ENCODE data around the gene HDAC4. TPM values are rescaled to one million over a fixed set of nuclear protein-coding genes. Genes with fewer than 3 reads are reported as not detected.

HDAC4 gene
- total and polyA plus RNA-seq, 2 of the 4 experiments (the other 2 are of a cell fraction), result 4.1 to 7.2 TPM

DNA sequence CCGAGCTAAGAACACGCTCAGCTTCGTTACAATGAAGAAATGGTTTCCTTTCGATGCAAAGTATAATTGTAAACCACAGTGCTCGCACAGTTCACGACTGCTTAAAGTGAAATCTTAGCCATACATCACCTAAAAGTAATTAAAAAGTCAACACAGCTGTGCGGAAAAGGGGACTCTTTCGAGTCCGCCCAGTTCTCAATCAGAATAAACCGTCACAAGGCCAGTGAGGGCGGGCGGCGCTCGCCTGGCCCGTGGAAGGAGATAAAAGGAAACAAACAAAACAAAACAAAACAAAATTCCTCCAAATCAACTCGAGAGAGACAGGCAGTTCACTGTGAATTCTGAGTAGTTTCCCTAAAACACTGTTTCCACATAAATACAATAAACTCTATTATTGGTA lies 352.1 kb downstream of the HDAC4 start:
- dilution Hi-C loops (cut with HindIII; ENCODE audit: low sequenced_read_pairs, unreplicated experiment), result no loop called here
- Histone ChIP-seq H3K27me3 (ENCODE audit: control insufficient read depth, insufficient read depth, low read length) (peaks cover 1% of the 10 kb centered on the region; the same call in 1 of the 2 replicates), H2BK15ac (ENCODE audit: low read depth, low read length) (no peak overlapping the region), H4K5ac (ENCODE audit: low read depth, low read length) (no peak overlapping the region), H3K4me2 (ENCODE audit: low read depth, low read length) (no peak overlapping the region), H2AK5ac (ENCODE audit: low read depth, low read length) (no peak overlapping the region), H3K23ac (ENCODE audit: low read depth, low read length) (no peak overlapping the region), H3K36me3 (ENCODE audit: control insufficient read depth, insufficient read depth, low read length) (peaks cover 28% of the 10 kb centered on the region), H3K9me1 (ENCODE audit: insufficient read depth, low read length) (no peaks in the 10 kb centered on the region), H2BK120ac (ENCODE audit: low read depth, low read length) (no peak overlapping the region), H3K56ac (ENCODE audit: extremely low read depth, insufficient read depth, low read length) (no peak overlapping the region), H3K9ac (ENCODE audit: low read depth, low read length) (no peak overlapping the region), H2BK5ac (ENCODE audit: low read depth, low read length, poor library complexity, severe bottlenecking) (no peak overlapping the region), H3K4me1 (ENCODE audit: control insufficient read depth, insufficient read depth, low read length) (peaks cover 4% of the 10 kb centered on the region), H3K4ac (ENCODE audit: low read depth, low read length) (no peak overlapping the region), H3K79me1 (ENCODE audit: low read depth in 1 of 2, low read length in 2 of 2) (no peaks in the 10 kb centered on the region), H4K8ac (ENCODE audit: low read depth in 2 of 2, low read length in 2 of 2) (no peak overlapping the region), H4K91ac (ENCODE audit: insufficient read depth, low read depth, low read length) (no peak overlapping the region), H3K27ac (ENCODE audit: insufficient read depth, low read length) (no peak overlapping the region), H3K4me3 (ENCODE audit: insufficient read depth, low read depth, low read length) (no peak overlapping the region), H2AFZ (replicated peaks; ENCODE audit: low read length, poor library complexity) (no peak overlapping the region), H2AK9ac (replicated peaks; ENCODE audit: low read depth, low read length, poor library complexity) (peak overlapping the region; percentile 4), H3K18ac (ENCODE audit: low read depth, low read length) (no peak overlapping the region), H3K9me3 (ENCODE audit: control insufficient read depth, insufficient read depth, low read length) (peaks cover 6% of the 10 kb centered on the region; the same call in 1 of the 2 replicates), H2BK20ac (ENCODE audit: low read depth, low read length) (no peak overlapping the region), H3K14ac (replicated peaks; ENCODE audit: low read depth, low read length) (no peak overlapping the region), H4K20me1 (ENCODE audit: insufficient read depth, low read length) (no peaks in the 10 kb centered on the region)
- ATAC-seq (ENCODE audit: low read depth) (no peak), DNase-seq (no peak)
- no CpG with 5 or more reads among the region's 16 CpGs for WGBS, 2 experiments (ENCODE audit: extremely low coverage in 2 of 2, insufficient read length in 1 of 2)
- in situ Hi-C loops (cut with MboI; ENCODE audit: low sequenced_read_pairs), result loop anchor here (25.0 kb wide), 1 partner anchor 1089 kb away; the partner anchor contains the start of genes COPS9 and OTOS
- no peak for TF ChIP-seq RFX5 (IDR thresholded peaks at IDR 0.05; ENCODE audit: low read depth, low read length)
- TF ChIP-seq RAD21 (IDR thresholded peaks at IDR 0.05; ENCODE audit: low read length), result no peak
- no peak for TF ChIP-seq NFE2L2 (IDR thresholded peaks at IDR 0.05; ENCODE audit: low read depth, low read length)
- TF ChIP-seq ELK1 (IDR thresholded peaks at IDR 0.05; ENCODE audit: borderline replicate concordance, low read depth, low read length), result no peak
- TF ChIP-seq MAFK (IDR thresholded peaks at IDR 0.05; ENCODE audit: low read depth, low read length), result no peak
- no peak for TF ChIP-seq CEBPB (IDR thresholded peaks at IDR 0.05; ENCODE audit: low read depth, low read length)
- TF ChIP-seq SMC3 (IDR thresholded peaks at IDR 0.05; ENCODE audit: low read depth, low read length), result no peak
- no peak for TF ChIP-seq MAZ (IDR thresholded peaks at IDR 0.05; ENCODE audit: borderline replicate concordance, low read depth, low read length)
- TF ChIP-seq CHD1 (IDR thresholded peaks at IDR 0.05; ENCODE audit: low read depth, low read length), result no peak
- TF ChIP-seq RCOR1 (IDR thresholded peaks at IDR 0.05; ENCODE audit: insufficient replicate concordance, low read length), result no peak
- TF ChIP-seq CTCF (conservative IDR thresholded peaks at IDR 0.05; ENCODE audit: low read depth, low read length), result no peak
- TF ChIP-seq MXI1 (IDR thresholded peaks at IDR 0.05; ENCODE audit: borderline replicate concordance, low read depth, low read length), result no peak
- TF ChIP-seq, protein P1, sequence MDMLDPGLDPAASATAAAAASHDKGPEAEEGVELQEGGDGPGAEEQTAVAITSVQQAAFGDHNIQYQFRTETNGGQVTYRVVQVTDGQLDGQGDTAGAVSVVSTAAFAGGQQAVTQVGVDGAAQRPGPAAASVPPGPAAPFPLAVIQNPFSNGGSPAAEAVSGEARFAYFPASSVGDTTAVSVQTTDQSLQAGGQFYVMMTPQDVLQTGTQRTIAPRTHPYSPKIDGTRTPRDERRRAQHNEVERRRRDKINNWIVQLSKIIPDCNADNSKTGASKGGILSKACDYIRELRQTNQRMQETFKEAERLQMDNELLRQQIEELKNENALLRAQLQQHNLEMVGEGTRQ (IDR thresholded peaks at IDR 0.05; ENCODE audit: low read depth, low read length), result no peak
- no peak for TF ChIP-seq BHLHE40 (IDR thresholded peaks at IDR 0.05; ENCODE audit: low read depth, low read length)
- no peak for TF ChIP-seq FOS (IDR thresholded peaks at IDR 0.05; ENCODE audit: low read depth, low read length)
- TF ChIP-seq POLR2A (IDR thresholded peaks at IDR 0.05; ENCODE audit: low read depth, low read length), result no peak
- no TSS peak for BruUV-seq (replicated peaks)
- POLR2A ChIA-PET (ENCODE audit: unreplicated experiment), result no interaction called here
- intact Hi-C loops (cut with micrococcal nuclease), result no loop called here
- CTCF ChIA-PET, result no interaction called here

Measured in IMR-90 (cell line).